ENCODE data around the gene FBXW5. TPM values are rescaled to one million over a fixed set of nuclear protein-coding genes. Genes with fewer than 3 reads are reported as not detected.

Gene FBXW5
- total RNA-seq, 1 experiment from 2014 or later = 88.0 TPM

DNA sequence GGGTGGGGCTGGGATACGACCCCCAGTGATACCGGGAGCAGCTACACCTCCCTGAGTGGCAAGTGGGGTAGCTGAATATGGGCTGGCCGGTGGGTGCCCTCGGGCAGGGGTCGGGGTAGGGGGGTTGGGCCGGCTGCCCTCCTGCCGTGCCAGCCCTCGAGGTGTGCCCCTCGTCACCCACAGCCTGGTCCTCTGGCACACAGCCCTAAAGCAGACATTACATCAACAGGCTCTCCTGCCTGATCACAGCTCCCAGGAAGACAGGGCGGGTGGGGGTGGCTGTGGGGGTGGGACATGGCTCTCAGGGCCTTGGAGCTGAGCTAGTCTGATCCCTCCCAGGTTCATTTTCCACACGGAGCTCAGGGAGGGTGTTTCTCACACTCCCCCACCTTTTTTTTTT is 23.2 kb downstream of the FBXW5 start:
- no peak overlapping the region for H3K9ac ChIP-seq (ENCODE audit: low read length)
- ChIA-PET POLR2A (no interaction called here), RAD21 (ENCODE audit: low non-redundant PET in 1 of 2, low total read pairs in 2 of 2, uncharacterized antibody in 2 of 2, unreplicated experiment in 2 of 2) (no interaction called here), CTCF (no interaction called here)
- no peak overlapping the region for H3K4me2 ChIP-seq (ENCODE audit: low read length)
- H3K9me2 ChIP-seq (ENCODE audit: insufficient read depth) = no peaks in the 10 kb centered on the region
- no peaks in the 10 kb centered on the region for H3K27me3 ChIP-seq (ENCODE audit: insufficient read depth, low read length)
- H4K20me1 ChIP-seq (ENCODE audit: insufficient read depth) = no peaks in the 10 kb centered on the region
- no TSS peak for BruUV-seq (replicated peaks)
- DNase-seq (ENCODE audit: low read depth, low spot score) (no peak), ATAC-seq (no peak)
- H3K4me3 ChIP-seq (replicated peaks in 1 of 2; ENCODE audit: low read depth in 1 of 2, low read length in 2 of 2) = no peak overlapping the region
- H2AFZ ChIP-seq (ENCODE audit: low read depth, low read length, poor library complexity, severe bottlenecking) = no peak overlapping the region
- no peaks in the 10 kb centered on the region for H3K79me2 ChIP-seq (ENCODE audit: insufficient read depth, low read length)
- TF ChIP-seq POLR2AphosphoS5 (IDR thresholded peaks at IDR 0.05; ENCODE audit: low read depth, low read length) = no peak
- TF ChIP-seq ZFX (IDR thresholded peaks at IDR 0.05) = no peak
- no peak for TF ChIP-seq FOSL1 (IDR thresholded peaks at IDR 0.05; ENCODE audit: low read depth)
- no peak for TF ChIP-seq SIN3A (IDR thresholded peaks at IDR 0.05; ENCODE audit: low read depth)
- no peak for TF ChIP-seq EZH2 (IDR thresholded peaks at IDR 0.05)
- no peak for TF ChIP-seq CBX3 (IDR thresholded peaks at IDR 0.05; ENCODE audit: low read depth)
- TF ChIP-seq MAX (IDR thresholded peaks at IDR 0.05) = no peak
- TF ChIP-seq YY1 (IDR thresholded peaks at IDR 0.05; ENCODE audit: extremely low read depth, insufficient replicate concordance, low read depth, low read length) = no peak
- TF ChIP-seq RAD21 (IDR thresholded peaks at IDR 0.05; ENCODE audit: low read depth) = no peak
- no peak for TF ChIP-seq REST (IDR thresholded peaks at IDR 0.05; ENCODE audit: low read depth)
- TF ChIP-seq JUND (IDR thresholded peaks at IDR 0.05) = no peak
- TF ChIP-seq SP1 (IDR thresholded peaks at IDR 0.05; ENCODE audit: low read depth) = no peak
- no peak for TF ChIP-seq EGR1 (IDR thresholded peaks at IDR 0.05; ENCODE audit: low read depth)
- intact Hi-C loops (cut with micrococcal nuclease) = no loop called here
- peaks cover 17 to 41% of the 10 kb centered on the region in 2 experiments; a peak in 3 of 4 replicates for H3K36me3 ChIP-seq (ENCODE audit: control insufficient read depth in 1 of 2, insufficient read depth in 2 of 2, low read length in 2 of 2)
- no peaks in the 10 kb centered on the region for H3K4me1 ChIP-seq (ENCODE audit: control insufficient read depth in 1 of 2, insufficient read depth in 2 of 2, low read length in 2 of 2)
- no peaks in the 10 kb centered on the region for H3K9me3 ChIP-seq (ENCODE audit: control insufficient read depth in 1 of 2, insufficient read depth in 1 of 2, low read depth in 1 of 2, low read length in 2 of 2)
- no peak overlapping the region for H3K27ac ChIP-seq (ENCODE audit: low read depth, low read length)

Data from HCT116 (cell line).